NOMO-1 treated with DMSO at 0.1 percent for 48 hours (cell line): ENCODE data around the gene TBX15.
"Not testable (repeated sequence)": the region's sequence is repeated elsewhere in the genome, so short reads cannot be mapped to it uniquely, and the experiment has no call there.

Experiments
- DNase-seq: peaks from one replicate; lab custom pipeline; 2025; ENCODE audit not compliant: unreplicated experiment; lab: John Stamatoyannopoulos, UW

Gene TBX15

GRCh38 chr1:118960567-118961136, 27.5 kb downstream of the TBX15 start:
- DNase-seq, result no peak

GRCh38 chr1:118960026-118960561, 28.0 kb downstream of the TBX15 start:
- DNase-seq, result peak; percentile 29

GRCh38 chr1:118958937-118959631, 29.1 kb downstream of the TBX15 start:
- no peak for DNase-seq

GRCh38 chr1:118958140-118958539, 30.0 kb downstream of the TBX15 start:
- DNase-seq, result no peak

GRCh38 chr1:118957579-118957978, 30.6 kb downstream of the TBX15 start:
- DNase-seq, result not testable (repeated sequence)

- DNase-seq, result no peak
Measured at GRCh38 chr1:118954301-118954905, 33.7 kb downstream of the TBX15 start.

- DNase-seq, result no peak
Measured at GRCh38 chr1:118951270-118951936, 36.7 kb downstream of the TBX15 start.

- DNase-seq, result peak; percentile 10
Measured at GRCh38 chr1:118949315-118949714, 38.8 kb downstream of the TBX15 start.

- no peak for DNase-seq
Measured at GRCh38 chr1:118948846-118949245, 39.3 kb downstream of the TBX15 start.

- no peak for DNase-seq
Measured at GRCh38 chr1:118948351-118948750, 39.8 kb downstream of the TBX15 start.

- DNase-seq, result no peak
Measured at GRCh38 chr1:118947790-118948189, 40.4 kb downstream of the TBX15 start.

- DNase-seq, result no peak
Measured at GRCh38 chr1:118947003-118947765, 41.0 kb downstream of the TBX15 start.

GRCh38 chr1:118945489-118945888, 42.7 kb downstream of the TBX15 start:
- DNase-seq, result no peak

GRCh38 chr1:118944546-118944945, 43.6 kb downstream of the TBX15 start:
- DNase-seq, result no peak

- DNase-seq, result no peak
Measured at GRCh38 chr1:118944133-118944532, 44.0 kb downstream of the TBX15 start.

- no peak for DNase-seq
Measured at GRCh38 chr1:118940957-118941356, 47.2 kb downstream of the TBX15 start.

- DNase-seq, result no peak
Measured at GRCh38 chr1:118937413-118938072, 50.6 kb downstream of the TBX15 start.

GRCh38 chr1:118934706-118935105, 53.4 kb downstream of the TBX15 start:
- DNase-seq, result no peak

GRCh38 chr1:118933051-118933781, 54.9 kb downstream of the TBX15 start:
- DNase-seq, result no peak

- no peak for DNase-seq
Measured at GRCh38 chr1:118931876-118932275, 56.3 kb downstream of the TBX15 start.
